ENCODE data around the gene MRPS12. TPM values are rescaled to one million over a fixed set of nuclear protein-coding genes. Genes with fewer than 3 reads are reported as not detected.

MRPS12 gene
- total and polyA plus RNA-seq, 9 of the 15 experiments (the other 6 are each of a cell fraction or from before 2014, with no cell fraction given) = 8.1 to 174 (median 52.0) TPM

GRCh38 chr19:38900202-38900629, 30.5 kb upstream of the MRPS12 start:
- TSS peak; percentile 79 for BruUV-seq (replicated peaks)
- Histone ChIP-seq H3K9me3 (replicated peaks; ENCODE audit: control insufficient read depth, insufficient read depth, low read depth, low read length) (no peaks in the 10 kb centered on the region), H3K4me3 (peak overlapping the region; percentile 85), H3K27ac (ENCODE audit: extremely low read depth, low read depth, low read length) (peak overlapping the region; percentile 82), H3K79me2 (ENCODE audit: control insufficient read depth, insufficient read depth, low read length) (peaks cover 30% of the 10 kb centered on the region), H2AFZ (ENCODE audit: low read depth, low read length) (peak overlapping the region; percentile 87), H3K9ac (ENCODE audit: insufficient read depth in 1 of 2, low read depth in 2 of 2, low read length in 2 of 2) (peak overlapping the region; percentile 85 to 93), H3K4me1 (replicated peaks in 1 of 2; ENCODE audit: control insufficient read depth in 2 of 2, insufficient read depth in 2 of 2, low read length in 2 of 2) (peaks cover 11 to 23% of the 10 kb centered on the region in 2 experiments), H3K9me1 (ENCODE audit: control insufficient read depth, insufficient read depth, low read length) (no peaks in the 10 kb centered on the region), H3K36me3 (ENCODE audit: control insufficient read depth, insufficient read depth, low read length) (peaks cover 12% of the 10 kb centered on the region; the same call in 1 of the 3 replicates), H3K27me3 (ENCODE audit: control insufficient read depth in 2 of 2, insufficient read depth in 2 of 2, low read length in 2 of 2) (no peaks in the 10 kb centered on the region), H3K4me2 (ENCODE audit: insufficient read depth, low read length) (peak overlapping the region; percentile 92), H4K20me1 (replicated peaks; ENCODE audit: control insufficient read depth, insufficient read depth, low read length) (no peaks in the 10 kb centered on the region)
- WGBS (ENCODE audit: insufficient coverage, low coverage, missing lambda C conversion rate) = under 1% methylated on average over 8 of the region's 8 CpGs
- ChIA-PET CTCF (ENCODE audit: low intra/inter-chr PET ratio) (interaction anchor here (0.6 kb wide), 1 partner anchor 170 kb away, joined by 3 read pairs; no protein-coding TSS in a partner anchor), POLR2A (interaction anchor here (0.6 to 1.5 kb wide), 12 partner anchors 8 to 356 kb away, joined by 3 to 8 read pairs (median 4); no protein-coding TSS in a partner anchor)
- FAIRE-seq (no peak), DNase-seq (ENCODE audit: extremely low read depth in 1 of 4, low spot score in 3 of 4) (no peak), ATAC-seq (no peak)
- intact Hi-C loops (cut with micrococcal nuclease) = no loop called here
- in situ Hi-C loops (cut with MboI) = no loop called here
- TF ChIP-seq ZNF23 (CRISPR knock-in tag; IDR thresholded peaks at IDR 0.05) (no peak), POLR2B (IDR thresholded peaks at IDR 0.05; ENCODE audit: low read depth, partially characterized antibody) (peak; percentile 45), PTBP1 (IDR thresholded peaks at IDR 0.05; ENCODE audit: low read depth, low read length) (no peak), RBM15 (IDR thresholded peaks at IDR 0.05; ENCODE audit: insufficient read depth, low read length) (no peak), HDAC1 (IDR thresholded peaks at IDR 0.05) (peak in 1 of 2 experiments; percentile 82; a peak in 1 of 4 replicates), CGGBP1 (CRISPR knock-in tag; IDR thresholded peaks at IDR 0.05) (no peak), E2F6 (IDR thresholded peaks at IDR 0.05; ENCODE audit: borderline replicate concordance in 1 of 2, extremely low read depth in 1 of 2, insufficient read depth in 1 of 2, insufficient read length in 1 of 2, low read depth in 1 of 2, low read length in 1 of 2, poor library complexity in 1 of 2, severe bottlenecking in 1 of 2) (peak in 1 of 2 experiments; percentile 24), BHLHE40 (IDR thresholded peaks at IDR 0.05; ENCODE audit: low read length) (peak; percentile 75; the same call in 1 of the 2 replicates), RREB1 (CRISPR knock-in tag; IDR thresholded peaks at IDR 0.05) (0 out of 2 replicates have a peak, but pooled peaks have one; percentile 15), MLLT1 (IDR thresholded peaks at IDR 0.05) (peak in 1 of 2 experiments; percentile 26; a peak in 1 of 4 replicates), PHF20 (IDR thresholded peaks at IDR 0.05; ENCODE audit: partially characterized antibody) (peak; percentile 3), ZNF589 (CRISPR knock-in tag; IDR thresholded peaks at IDR 0.05; ENCODE audit: low read depth) (no peak)
